ENCODE results near the gene KCP. TPM values are rescaled to one million over a fixed set of nuclear protein-coding genes. Genes with fewer than 3 reads are reported as not detected.
"Not testable (repeated sequence)": the region's sequence is repeated elsewhere in the genome, so short reads cannot be mapped to it uniquely, and the experiment has no call there.

KCP gene
- total RNA-seq, 1 donor from 2014 or later = 0.09 TPM

DNA sequence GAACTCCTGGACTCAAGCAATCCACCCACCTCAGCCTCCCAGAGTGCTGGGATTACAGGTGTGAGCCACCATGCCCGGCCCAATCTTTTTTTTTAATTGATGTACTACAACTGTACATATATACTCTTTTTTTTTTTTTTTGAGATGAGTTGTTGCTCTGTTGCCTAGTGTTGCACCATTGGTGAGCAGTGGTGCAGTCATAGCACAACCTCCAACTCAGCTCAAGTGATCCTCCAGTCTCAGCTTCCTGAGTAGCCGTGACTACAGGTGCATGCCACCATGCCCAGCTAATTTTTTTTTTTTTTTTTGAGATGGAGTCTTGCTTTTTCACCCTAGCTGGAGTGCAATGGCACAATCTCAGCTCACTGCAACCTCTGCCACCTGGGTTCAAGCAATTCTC, 32.7 kb upstream of the KCP start:
- intact Hi-C loops (cut with micrococcal nuclease); H3K9me3 Mint-ChIP-seq; H3K4me3 Mint-ChIP-seq; DNase-seq; H3K36me3 Mint-ChIP-seq (ENCODE audit: low read depth); H3K27ac Mint-ChIP-seq; H3K27me3 Mint-ChIP-seq: not testable (repeated sequence)
- peaks cover 24% of the 10 kb centered on the region for H3K4me1 Mint-ChIP-seq

DNA sequence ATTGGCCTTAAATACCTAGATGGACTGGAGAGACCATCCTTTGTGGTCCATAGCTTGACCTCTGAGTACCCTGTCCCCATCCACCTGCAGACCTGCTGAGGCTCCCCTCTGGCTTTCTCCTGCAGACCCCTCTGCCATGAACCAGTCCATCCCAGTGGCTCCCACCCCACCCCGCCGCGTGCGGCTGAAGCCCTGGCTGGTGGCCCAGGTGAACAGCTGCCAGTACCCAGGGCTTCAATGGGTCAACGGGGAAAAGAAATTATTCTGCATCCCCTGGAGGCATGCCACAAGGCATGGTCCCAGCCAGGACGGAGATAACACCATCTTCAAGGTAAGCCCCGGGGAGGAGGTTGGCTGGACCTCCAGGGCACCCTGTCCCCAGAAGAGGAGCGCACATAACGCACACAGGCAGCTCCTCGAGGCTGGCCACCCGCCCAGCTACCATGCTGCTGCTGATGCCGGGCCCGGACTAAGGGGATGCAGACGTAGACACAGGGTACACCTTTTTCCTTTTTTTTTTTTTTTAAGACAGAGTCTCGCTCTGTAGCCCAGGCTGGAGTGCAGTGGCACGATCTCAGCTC, 31.5 kb upstream of the KCP start:
- H3K9me3 Mint-ChIP-seq = no peaks in the 10 kb centered on the region
- intact Hi-C loops (cut with micrococcal nuclease) = no loop called here
- peaks cover 6% of the 10 kb centered on the region for H3K36me3 Mint-ChIP-seq (ENCODE audit: low read depth)
- DNase-seq = no peak
- H3K27ac Mint-ChIP-seq = no peak overlapping the region
- no peak overlapping the region for H3K4me3 Mint-ChIP-seq
- H3K4me1 Mint-ChIP-seq = peaks cover 26% of the 10 kb centered on the region
- peaks cover 8% of the 10 kb centered on the region for H3K27me3 Mint-ChIP-seq

DNA sequence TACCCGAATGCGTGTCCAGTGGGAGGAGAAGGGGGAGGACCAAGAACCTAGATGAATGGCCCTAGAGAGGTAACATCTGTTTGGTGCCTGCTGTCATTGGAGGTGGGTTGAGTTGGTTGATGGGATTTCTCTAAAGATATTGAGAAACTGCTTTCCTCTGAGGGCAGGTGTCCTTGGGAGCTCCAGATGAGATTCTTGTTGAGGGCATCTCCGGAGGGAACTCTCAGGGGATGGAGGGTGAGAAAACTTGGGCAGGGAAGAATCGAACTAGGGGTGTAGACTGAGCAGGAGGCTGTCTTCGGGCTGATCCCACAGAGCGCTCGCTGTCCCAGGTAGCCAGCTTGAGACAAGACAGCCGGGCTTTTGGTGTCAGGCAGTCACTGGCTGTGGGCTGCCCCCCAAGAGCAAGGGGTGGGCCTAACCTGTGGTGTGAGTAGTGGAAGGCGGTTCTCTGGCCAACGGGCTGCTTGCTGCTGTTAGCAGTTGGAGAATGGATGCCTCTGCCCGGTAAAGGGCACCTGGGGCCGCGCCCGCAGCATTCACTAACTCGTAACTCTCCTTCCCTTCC, 30.9 kb upstream of the KCP start:
- H3K27me3 Mint-ChIP-seq = peaks cover 12% of the 10 kb centered on the region
- intact Hi-C loops (cut with micrococcal nuclease) = no loop called here
- DNase-seq = no peak
- no peaks in the 10 kb centered on the region for H3K9me3 Mint-ChIP-seq
- H3K27ac Mint-ChIP-seq = peak overlapping the region; percentile 50
- peak overlapping the region; percentile 91 for H3K4me3 Mint-ChIP-seq
- peaks cover 5% of the 10 kb centered on the region for H3K36me3 Mint-ChIP-seq (ENCODE audit: low read depth)
- H3K4me1 Mint-ChIP-seq = peaks cover 30% of the 10 kb centered on the region

DNA sequence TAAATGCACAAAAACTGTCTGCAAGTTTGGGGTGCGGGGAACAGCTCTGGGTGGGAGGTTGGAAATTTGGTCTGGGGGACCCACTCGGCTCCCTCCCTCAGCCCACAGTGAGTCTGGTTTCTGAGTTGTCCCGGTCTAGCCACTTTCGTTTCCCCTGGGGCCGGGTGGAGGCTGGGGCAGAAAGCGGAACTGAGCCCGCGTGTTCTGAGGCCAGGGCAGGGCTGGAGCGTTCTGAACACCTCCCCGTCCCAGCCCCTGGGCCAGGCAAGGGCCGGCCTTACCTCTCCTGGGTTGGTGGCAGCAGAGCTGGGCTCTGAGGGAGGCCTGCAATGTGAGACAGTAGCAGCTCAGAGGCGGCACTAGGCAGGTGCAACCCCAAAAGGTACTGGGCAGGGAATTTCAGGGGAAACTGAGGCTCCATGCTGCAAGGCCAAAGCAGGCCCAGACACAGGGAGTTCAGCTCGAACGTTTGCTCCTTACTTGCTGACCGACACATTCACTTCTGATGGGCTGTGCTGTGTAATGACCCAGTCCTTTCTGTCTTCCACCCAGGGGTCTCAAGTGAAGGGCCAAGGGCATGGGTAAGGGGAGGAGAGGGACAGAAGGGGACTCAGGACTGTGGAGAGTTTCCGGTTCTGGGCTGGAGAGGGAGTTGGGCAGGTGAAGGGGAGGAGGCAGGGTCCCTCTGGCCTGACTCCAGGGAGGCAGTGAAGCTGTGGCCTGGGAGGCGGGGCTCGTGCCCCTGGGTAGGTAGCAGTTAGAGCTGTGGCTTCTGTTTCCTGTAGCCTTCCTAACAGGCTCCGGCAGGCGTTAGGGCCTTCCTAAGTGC, 30.2 kb upstream of the KCP start:
- Mint-ChIP-seq H3K4me1 (peaks cover 30% of the 10 kb centered on the region), H3K27me3 (peaks cover 14% of the 10 kb centered on the region), H3K27ac (peak overlapping the region; percentile 50), H3K9me3 (no peaks in the 10 kb centered on the region), H3K36me3 (ENCODE audit: low read depth) (peaks cover 5% of the 10 kb centered on the region), H3K4me3 (peak overlapping the region; percentile 91)
- intact Hi-C loops (cut with micrococcal nuclease) = no loop called here
- peak; percentile 75 for DNase-seq

DNA sequence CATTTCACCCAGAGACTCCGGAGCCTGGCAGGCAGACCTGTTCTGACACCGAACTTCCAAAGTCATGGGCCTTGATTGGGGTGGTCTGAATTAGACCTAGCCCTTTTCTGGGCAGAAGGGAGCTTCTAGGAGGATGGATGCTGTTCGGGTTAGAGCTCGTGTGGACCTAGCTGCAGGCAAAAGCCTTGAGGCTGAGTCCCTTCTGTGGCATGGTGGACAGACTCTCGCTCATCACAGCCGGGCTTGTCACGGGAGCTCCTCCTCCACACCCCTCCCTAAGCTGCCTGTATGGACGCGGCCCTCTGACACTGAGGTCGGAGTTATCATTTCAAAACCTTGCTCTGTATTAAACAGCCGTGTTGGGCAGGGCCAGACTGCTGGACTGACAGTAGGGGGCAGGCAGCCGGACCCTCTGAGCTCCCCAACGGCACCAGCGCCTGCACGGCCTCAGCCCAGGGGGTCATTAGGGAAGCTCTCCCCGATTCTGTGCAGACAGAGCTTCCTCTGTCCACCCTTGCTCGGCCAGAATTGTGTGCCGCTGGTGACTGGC, 29.4 kb upstream of the KCP start:
- H3K36me3 Mint-ChIP-seq (ENCODE audit: low read depth) = peaks cover 5% of the 10 kb centered on the region
- peak overlapping the region; percentile 91 for H3K4me3 Mint-ChIP-seq
- no peaks in the 10 kb centered on the region for H3K9me3 Mint-ChIP-seq
- DNase-seq = no peak
- H3K27me3 Mint-ChIP-seq = peaks cover 17% of the 10 kb centered on the region
- H3K4me1 Mint-ChIP-seq = peaks cover 30% of the 10 kb centered on the region
- intact Hi-C loops (cut with micrococcal nuclease) = no loop called here
- peak overlapping the region; percentile 48 for H3K27ac Mint-ChIP-seq

DNA sequence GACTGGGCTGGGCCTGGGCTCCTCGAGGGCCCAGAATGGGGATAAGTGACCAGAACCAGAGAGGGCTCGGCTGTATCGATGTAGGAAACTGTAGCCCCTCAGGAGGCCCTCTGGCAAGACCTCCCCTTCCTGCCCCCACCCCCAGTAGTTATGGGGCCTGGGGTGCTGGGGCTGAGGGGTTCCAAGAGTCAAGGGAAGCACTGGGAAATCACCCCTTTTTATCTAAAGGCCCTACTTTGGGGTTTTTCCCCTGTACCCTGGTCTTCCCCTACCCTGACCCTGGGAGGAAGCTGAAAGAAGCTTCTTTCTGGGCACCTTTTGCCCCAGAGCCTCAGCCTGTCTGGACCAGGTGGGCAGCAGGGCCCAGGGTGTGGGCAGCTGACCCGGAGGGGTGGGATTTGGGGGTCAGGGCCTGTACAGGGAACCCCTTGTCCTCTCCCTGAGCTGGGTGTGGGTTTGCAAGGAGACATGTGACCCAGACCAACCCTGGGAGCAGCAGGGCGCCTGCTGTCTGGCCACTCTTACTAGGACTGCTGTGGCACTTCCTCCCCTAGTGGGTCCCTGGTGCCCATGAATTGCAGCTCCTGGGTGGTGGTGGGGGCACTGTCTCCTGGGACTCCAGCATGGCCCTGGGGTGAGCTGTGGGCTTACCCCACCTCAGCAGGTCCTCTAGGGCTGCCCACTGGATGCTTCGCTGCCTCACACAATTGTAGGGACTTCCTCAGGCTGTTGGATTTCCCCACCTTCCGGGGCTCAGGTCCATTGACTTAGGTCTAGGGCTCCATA, 28.8 kb upstream of the KCP start:
- H3K4me1 Mint-ChIP-seq = peaks cover 30% of the 10 kb centered on the region
- no peaks in the 10 kb centered on the region for H3K9me3 Mint-ChIP-seq
- H3K27me3 Mint-ChIP-seq = peaks cover 17% of the 10 kb centered on the region
- H3K27ac Mint-ChIP-seq = peak overlapping the region; percentile 70
- peak; percentile 66 for DNase-seq
- peak overlapping the region; percentile 91 for H3K4me3 Mint-ChIP-seq
- intact Hi-C loops (cut with micrococcal nuclease) = no loop called here
- H3K36me3 Mint-ChIP-seq (ENCODE audit: low read depth) = peaks cover 5% of the 10 kb centered on the region

DNA sequence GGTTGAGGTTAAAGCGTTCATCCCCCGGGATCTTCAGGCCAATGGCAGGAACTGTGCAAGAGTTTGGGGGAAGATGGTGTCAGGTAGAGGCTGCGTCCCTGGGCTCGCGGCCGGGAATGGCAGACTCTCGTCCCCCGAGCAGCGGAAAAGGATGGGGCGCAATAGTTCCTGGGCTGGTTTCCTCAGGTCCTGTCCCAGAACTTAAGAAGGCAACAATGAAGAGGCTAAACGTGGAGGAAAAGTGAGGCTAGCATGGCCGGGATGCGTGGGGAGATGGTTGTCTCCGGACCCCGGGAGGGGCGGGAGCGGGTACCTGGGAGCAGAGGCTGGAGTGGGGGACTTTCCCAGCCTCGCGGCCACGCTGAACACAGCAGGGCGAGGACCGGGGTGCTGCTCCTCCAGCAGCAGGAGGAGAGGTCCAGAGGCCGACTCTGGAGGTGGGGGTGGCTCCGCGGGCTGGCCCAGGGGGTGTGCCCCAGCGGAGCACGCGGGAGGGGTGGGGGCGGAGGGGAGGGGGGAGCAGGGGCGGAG, 28.1 kb upstream of the KCP start:
- intact Hi-C loops (cut with micrococcal nuclease) = loop anchor here (1.0 kb wide), 2 partner anchors 25 to 116 kb away; no protein-coding TSS in a partner anchor
- DNase-seq = peak; percentile 74
- H3K9me3 Mint-ChIP-seq = no peaks in the 10 kb centered on the region
- peak overlapping the region; percentile 85 for H3K27ac Mint-ChIP-seq
- peaks cover 17% of the 10 kb centered on the region for H3K27me3 Mint-ChIP-seq
- H3K4me1 Mint-ChIP-seq = peaks cover 31% of the 10 kb centered on the region
- H3K4me3 Mint-ChIP-seq = peak overlapping the region; percentile 91
- peaks cover 5% of the 10 kb centered on the region for H3K36me3 Mint-ChIP-seq (ENCODE audit: low read depth)

DNA sequence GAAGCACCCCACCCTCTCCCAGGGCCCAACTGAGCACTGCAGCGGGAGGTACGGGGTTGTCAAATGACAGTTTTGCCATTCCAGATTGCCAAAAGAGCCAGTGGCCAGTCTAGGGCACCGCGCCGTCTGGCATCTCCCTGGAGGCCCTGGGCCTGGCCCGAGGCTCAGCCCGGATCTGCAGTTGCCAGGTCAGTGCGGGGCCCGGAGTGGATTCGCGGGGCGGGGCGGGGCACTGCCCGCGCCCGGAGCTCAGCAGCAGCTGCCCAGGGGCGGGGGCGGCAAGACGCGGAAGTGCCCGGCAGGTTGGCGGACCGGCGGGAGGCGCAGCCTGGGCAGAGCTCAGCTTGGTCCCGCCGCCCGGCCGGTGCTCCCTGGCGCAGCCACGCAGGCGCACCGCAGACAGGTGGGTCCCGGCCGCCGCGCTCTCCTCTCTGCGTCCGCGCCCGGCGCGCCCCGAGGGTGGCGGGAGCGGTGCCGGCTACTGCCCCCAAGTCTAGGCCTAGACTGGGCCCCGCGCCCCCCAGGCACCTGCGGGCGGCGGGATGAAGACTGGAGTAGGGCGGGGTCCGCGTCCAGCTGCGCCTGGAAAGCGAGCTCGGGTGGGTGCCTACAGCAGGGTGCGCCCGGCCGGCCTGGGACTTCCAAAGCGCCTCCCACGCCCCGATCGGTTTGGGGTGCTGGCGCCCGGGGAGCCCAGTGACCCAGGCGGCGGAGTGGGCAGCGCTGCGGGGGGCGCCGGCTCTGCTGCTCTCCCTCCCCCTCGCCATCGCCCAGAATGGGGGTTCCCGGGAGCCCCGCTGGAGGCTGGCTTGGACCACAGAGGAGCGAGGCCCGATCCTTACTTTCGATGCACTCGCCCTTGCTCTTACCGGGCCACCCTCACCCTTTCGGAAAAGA, 27.4 kb upstream of the KCP start, which contains the start of gene IRF5:
Gene IRF5 (plus strand): TSS at position 281 of the 897 bp plus-strand sequence. CDS start 4,155 bp downstream, outside the sequence.
- Mint-ChIP-seq H3K4me1 (peaks cover 37% of the 10 kb centered on the region), H3K27me3 (peaks cover 17% of the 10 kb centered on the region), H3K4me3 (peak within 1 kb of the TSS; percentile 91), H3K9me3 (peaks cover 5% of the 10 kb centered on the region), H3K36me3 (ENCODE audit: low read depth) (peaks cover 7% of the 10 kb centered on the region), H3K27ac (peak within 1 kb of the TSS; percentile 85)
- intact Hi-C loops (cut with micrococcal nuclease) = loop anchor here (1.0 kb wide), 2 partner anchors 25 to 116 kb away; no protein-coding TSS in a partner anchor
- peak; percentile 79 for DNase-seq

DNA sequence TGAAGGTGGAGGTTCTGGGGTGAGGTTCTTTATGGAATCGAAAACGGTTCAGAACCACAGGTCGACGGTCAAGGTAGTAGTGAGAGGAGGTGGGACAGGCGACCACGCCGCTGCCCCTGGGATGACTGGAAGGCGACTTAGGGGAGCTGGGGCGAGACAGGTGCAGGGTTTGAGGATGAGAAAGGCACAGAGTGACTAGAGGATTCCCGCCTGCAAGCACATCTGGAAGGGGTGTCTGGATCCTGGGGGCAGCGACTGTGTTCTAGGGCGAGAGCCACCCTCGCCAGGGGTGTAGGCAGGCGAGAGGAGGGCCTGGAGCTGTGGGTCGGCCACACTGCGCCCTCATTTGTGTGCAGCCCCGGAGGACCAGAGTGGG, 26.8 kb upstream of the KCP start:
- Mint-ChIP-seq H3K36me3 (ENCODE audit: low read depth) (peaks cover 7% of the 10 kb centered on the region), H3K9me3 (peaks cover 5% of the 10 kb centered on the region), H3K27me3 (peaks cover 17% of the 10 kb centered on the region), H3K4me3 (peak overlapping the region; percentile 91), H3K4me1 (peaks cover 37% of the 10 kb centered on the region), H3K27ac (peak overlapping the region; percentile 85)
- intact Hi-C loops (cut with micrococcal nuclease) = no loop called here
- DNase-seq = no peak

DNA sequence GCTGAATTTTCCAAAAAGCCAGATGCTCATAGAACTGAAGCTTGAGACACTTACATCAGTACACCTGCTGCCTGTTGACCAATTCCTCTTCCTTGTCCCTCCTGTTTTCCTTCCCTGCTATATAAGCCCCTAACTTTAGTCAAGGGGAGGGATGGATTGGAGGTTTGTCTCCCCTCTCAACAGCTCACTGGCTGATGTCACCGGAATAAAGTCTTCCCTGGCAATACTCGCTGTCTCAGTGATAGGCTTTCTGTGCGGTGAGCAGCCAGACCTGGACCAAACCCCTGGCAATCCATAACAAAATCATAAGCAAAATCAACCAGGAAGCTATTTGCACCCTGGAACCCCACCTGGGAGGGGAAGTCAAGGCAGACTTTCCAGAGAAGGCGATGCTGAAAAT, 26.3 kb upstream of the KCP start:
- peaks cover 17% of the 10 kb centered on the region for H3K27me3 Mint-ChIP-seq
- intact Hi-C loops (cut with micrococcal nuclease) = no loop called here
- H3K27ac Mint-ChIP-seq = peak overlapping the region; percentile 85
- H3K36me3 Mint-ChIP-seq (ENCODE audit: low read depth) = peaks cover 7% of the 10 kb centered on the region
- peaks cover 5% of the 10 kb centered on the region for H3K9me3 Mint-ChIP-seq
- no peak for DNase-seq
- peaks cover 37% of the 10 kb centered on the region for H3K4me1 Mint-ChIP-seq
- H3K4me3 Mint-ChIP-seq = peak overlapping the region; percentile 91

DNA sequence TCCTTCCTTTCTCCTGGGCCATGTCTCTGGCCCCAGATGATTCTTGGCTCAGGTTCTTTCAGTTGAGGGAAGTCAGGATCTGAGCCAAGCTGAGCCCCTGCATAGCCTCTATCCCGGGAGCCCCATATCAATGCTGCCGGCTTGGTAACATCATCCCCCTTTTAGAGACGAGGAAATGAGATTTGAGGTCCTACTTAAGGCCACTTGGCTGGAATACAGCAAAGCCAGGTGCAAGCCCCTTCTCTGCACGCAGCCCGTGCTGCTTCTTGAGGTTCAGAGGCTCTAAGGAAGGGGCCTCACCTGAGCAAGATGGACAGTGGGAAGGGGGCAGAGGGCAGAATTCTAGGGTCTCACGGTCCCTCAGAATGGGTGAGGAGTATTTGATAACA, 24.8 kb upstream of the KCP start:
- H3K36me3 Mint-ChIP-seq (ENCODE audit: low read depth) = peaks cover 7% of the 10 kb centered on the region

More for the DNA sequence above, 24.8 kb upstream of the KCP start:
- H3K4me3 Mint-ChIP-seq = no peak overlapping the region
- DNase-seq = no peak
- H3K27me3 Mint-ChIP-seq = peaks cover 17% of the 10 kb centered on the region
- no peak overlapping the region for H3K27ac Mint-ChIP-seq
- peaks cover 27% of the 10 kb centered on the region for H3K4me1 Mint-ChIP-seq
- H3K9me3 Mint-ChIP-seq = peaks cover 5% of the 10 kb centered on the region
- intact Hi-C loops (cut with micrococcal nuclease) = no loop called here
